CD14-positive monocyte (primary cell): ENCODE results near the gene ZC3H12C. TPM values are rescaled to one million over a fixed set of nuclear protein-coding genes. Genes with fewer than 3 reads are reported as not detected.

Experiments
- DNase-seq, 3 donors: peaks; one replicate each; pipeline ENCODE4 v3.0.0-alpha.2; 2011 to 2022
- H2AFZ ChIP-seq: 2 replicates; pipeline ENCODE4 v1.6.0; 2012; ENCODE audit warnings: mild to moderate bottlenecking, low read depth, low read length, inconsistent platforms; ENCODE audit not compliant: insufficient read depth, poor library complexity, severe bottlenecking
- H3K27ac ChIP-seq, 2 donors: 1 replicate in 1 of 2; 2 replicates in 1 of 2; pipeline ENCODE4 v1.5.1; 2012 to 2013; ENCODE audit warnings: low read length in 2 of 2, control low read depth in 1 of 2, inconsistent platforms in 1 of 2, low read depth in 1 of 2, mild to moderate bottlenecking in 1 of 2
- H3K27me3 ChIP-seq, 2 donors: one replicate each; pipeline versions ENCODE4 v1.6.0 to v1.6.1; 2011 to 2013; ENCODE audit warnings: low read length in 2 of 2; ENCODE audit not compliant: control insufficient read depth in 2 of 2, insufficient read depth in 2 of 2
- H3K36me3 ChIP-seq, 2 donors: replicated peaks in 1 of 2; 1 replicate in 1 of 2; 2 replicates in 1 of 2; pipeline versions ENCODE4 v1.5.1 to v1.6.1; 2012 to 2013; ENCODE audit warnings: low read length in 2 of 2, control low read depth in 1 of 2, inconsistent platforms in 1 of 2, mild to moderate bottlenecking in 1 of 2; ENCODE audit not compliant: insufficient read depth in 2 of 2, control insufficient read depth in 1 of 2
- H3K4me1 ChIP-seq, 2 donors: 1 replicate in 1 of 2; 2 replicates in 1 of 2; pipeline versions ENCODE4 v1.5.1 to v1.6.1; 2012 to 2013; ENCODE audit warnings: low read length in 2 of 2, control low read depth in 1 of 2, inconsistent platforms in 1 of 2, mild to moderate bottlenecking in 1 of 2, moderate library complexity in 1 of 2; ENCODE audit not compliant: insufficient read depth in 2 of 2, control insufficient read depth in 1 of 2
- H3K4me2 ChIP-seq: replicated peaks from 2 replicates; pipeline ENCODE3; 2012; ENCODE audit warnings: low read length, moderate library complexity, mild to moderate bottlenecking; ENCODE audit not compliant: poor library complexity, severe bottlenecking; ENCODE audit errors: extremely low read depth
- H3K4me3 ChIP-seq, 3 experiments: fragments of 200-600 bp in 1 of 3; sonication (generic) in 1 of 3; replicated peaks in 1 of 3; 1 replicate in 2 of 3; 2 replicates in 1 of 3; pipeline ENCODE4 v1.5.1; 2011 to 2013; ENCODE audit warnings: low read length in 3 of 3, mild to moderate bottlenecking in 3 of 3, control low read depth in 2 of 3, low read depth in 2 of 3, inconsistent platforms in 1 of 3, moderate library complexity in 1 of 3
- H3K79me2 ChIP-seq: 2 replicates; pipeline ENCODE4 v1.6.0; 2012; ENCODE audit warnings: mild to moderate bottlenecking, control low read depth, inconsistent platforms, low read length, moderate library complexity; ENCODE audit not compliant: insufficient read depth
- H3K9ac ChIP-seq: 2 replicates; pipeline ENCODE4 v1.6.0; 2017; ENCODE audit warnings: low read length, mild to moderate bottlenecking; ENCODE audit not compliant: insufficient read depth, poor library complexity, severe bottlenecking
- H3K9me3 ChIP-seq, 2 donors: replicated peaks in 1 of 2; 1 replicate in 1 of 2; 2 replicates in 1 of 2; pipeline versions ENCODE4 v1.5.1 to v1.6.1; 2012 to 2013; ENCODE audit warnings: low read length in 2 of 2, control low read depth in 1 of 2; ENCODE audit not compliant: control insufficient read depth in 1 of 2, insufficient read depth in 1 of 2
- H4K20me1 ChIP-seq: 2 replicates; pipeline ENCODE4 v1.6.0; 2012; ENCODE audit warnings: mild to moderate bottlenecking, low read length, control low read depth, moderate library complexity; ENCODE audit not compliant: insufficient read depth
- H3K27ac Mint-ChIP-seq, 7 donors: one replicate each; pipeline ENCODE4 v1.8.0; 2020; ENCODE audit warnings: mild to moderate bottlenecking in 7 of 7, mixed read lengths in 7 of 7, moderate library complexity in 6 of 7, inconsistent platforms in 2 of 7
- H3K27me3 Mint-ChIP-seq, 3 donors: one replicate each; pipeline ENCODE4 v1.8.0; 2021 to 2022; ENCODE audit warnings: low read depth in 3 of 3, mild to moderate bottlenecking in 3 of 3, mixed read lengths in 3 of 3, moderate library complexity in 3 of 3, inconsistent platforms in 1 of 3
- H3K36me3 Mint-ChIP-seq, 2 donors: one replicate each; pipeline ENCODE4 v1.8.0; 2020; ENCODE audit warnings: mixed read lengths in 2 of 2, inconsistent platforms in 1 of 2, mild to moderate bottlenecking in 1 of 2
- H3K4me1 Mint-ChIP-seq: one replicate; pipeline ENCODE4 v1.8.0; 2020; ENCODE audit warnings: mild to moderate bottlenecking, mixed read lengths
- H3K4me3 Mint-ChIP-seq, 2 donors: one replicate each; pipeline ENCODE4 v1.8.0; 2020; ENCODE audit warnings: mild to moderate bottlenecking in 2 of 2, mixed read lengths in 2 of 2, moderate library complexity in 1 of 2
- H3K9me3 Mint-ChIP-seq, 7 donors: one replicate each; pipeline ENCODE4 v1.8.0; 2020 to 2022; ENCODE audit warnings: mixed read lengths in 7 of 7, mild to moderate bottlenecking in 6 of 7, moderate library complexity in 6 of 7, inconsistent platforms in 2 of 7
- CTCF ChIP-seq: fragments of 200-600 bp; IDR thresholded peaks from one replicate; pipeline ENCODE4 v1.8.0; 2022; ENCODE audit warnings: antibody characterized with exemption, mild to moderate bottlenecking
- WGBS: methylation state at CpG from one replicate; pipeline ENCODE4 v1.1.5; 2013; ENCODE audit warnings: missing lambda C conversion rate; ENCODE audit not compliant: insufficient coverage; 5-methylcytosine and 5-hydroxymethylcytosine counted together
- intact Hi-C, 2 donors: fragments of 100-400 bp; cut with micrococcal nuclease; formaldehyde crosslinking; loops; one replicate each; pipeline versions ENCODE4 v1.15.0 to v1.15.1; 2023
- polyA plus RNA-seq, 3 donors: library from polyadenylated mRNA; depleted of rRNA in 1 of 3; unstranded in 2 of 3; stranded (reverse) in 1 of 3; fragments of 300-500 nt in 2 of 3; fragments of >200 nt in 1 of 3; fragmentation: Illumina TruSeq in 2 of 3; gene quantifications; 1 replicate in 2 of 3; 2 replicates in 1 of 3; pipeline ENCODE4 v1.2.3, GENCODE V29; 2012 to 2021

Gene ZC3H12C
- polyA plus RNA-seq, 3 donors, result 0.47 to 2.6 (median 0.73) TPM

GRCh38 chr11:110092111-110092514 is 1.1 kb upstream of the ZC3H12C start:
- peak overlapping the region; percentile 81 for H3K4me2 ChIP-seq
- no peaks in the 10 kb centered on the region for H3K9me3 ChIP-seq
- H3K36me3 ChIP-seq, result no peaks in the 10 kb centered on the region
- Mint-ChIP-seq H3K4me1 (peaks cover 34% of the 10 kb centered on the region), H3K9me3 (peaks cover 0 to 2% (median 0%) of the 10 kb centered on the region in 7 donors), H3K36me3 (peaks cover 3% of the 10 kb centered on the region in 2 donors), H3K4me3 (peak overlapping the region; percentile 90 to 96), H3K27me3 (peaks cover 4 to 12% (median 10%) of the 10 kb centered on the region in 3 donors), H3K27ac (peak overlapping the region; percentile 76 to 95 (median 92))
- H2AFZ ChIP-seq, result peak overlapping the region; percentile 62
- no peaks in the 10 kb centered on the region for H3K27me3 ChIP-seq
- H4K20me1 ChIP-seq, result no peaks in the 10 kb centered on the region
- H3K4me3 ChIP-seq, result peak overlapping the region; percentile 41 to 71 (median 65)
- H3K27ac ChIP-seq, result peak overlapping the region; percentile 45 to 83
- no peak for DNase-seq
- peaks cover 17 to 21% of the 10 kb centered on the region in 2 donors for H3K4me1 ChIP-seq
- WGBS, result 30% methylated on average over 11 of the region's 11 CpGs
- intact Hi-C loops, result loop anchor here in 1 of 2 donors (2.0 kb wide), 1 partner anchor 23 kb away; no protein-coding TSS in a partner anchor
- TF ChIP-seq CTCF, result no peak
- H3K9ac ChIP-seq, result peak overlapping the region; percentile 95
- peaks cover 37% of the 10 kb centered on the region for H3K79me2 ChIP-seq

GRCh38 chr11:110093407-110094297 is 460 bp downstream of the ZC3H12C start:
- peak; percentile 41 to 49 (median 45) for DNase-seq
- intact Hi-C loops, result loop anchor here in 1 of 2 donors (2.0 kb wide), 1 partner anchor 25 kb away; no protein-coding TSS in a partner anchor
- H3K27me3 ChIP-seq, result no peaks in the 10 kb centered on the region
- H3K4me3 ChIP-seq, result peak overlapping the region; percentile 59 to 81 (median 65)
- H3K4me2 ChIP-seq, result peak overlapping the region; percentile 81
- peaks cover 27% of the 10 kb centered on the region for H3K4me1 Mint-ChIP-seq
- H4K20me1 ChIP-seq, result peaks cover under 1% of the 10 kb centered on the region
- H3K36me3 ChIP-seq, result no peaks in the 10 kb centered on the region
- H3K9ac ChIP-seq, result peak overlapping the region; percentile 95
- peaks cover 3% of the 10 kb centered on the region in 2 donors for H3K36me3 Mint-ChIP-seq
- H3K9me3 ChIP-seq, result no peaks in the 10 kb centered on the region
- peaks cover 15 to 17% of the 10 kb centered on the region in 2 donors for H3K4me1 ChIP-seq
- peaks cover 4 to 12% (median 10%) of the 10 kb centered on the region in 3 donors for H3K27me3 Mint-ChIP-seq
- WGBS, result under 1% methylated on average over 64 of the region's 80 CpGs
- peak overlapping the region; percentile 93 to 97 for H3K4me3 Mint-ChIP-seq
- TF ChIP-seq CTCF, result no peak
- H3K9me3 Mint-ChIP-seq, result peaks cover 0 to 2% (median 0%) of the 10 kb centered on the region in 7 donors
- peak overlapping the region; percentile 73 for H2AFZ ChIP-seq
- peak overlapping the region; percentile 59 to 93 (median 90) for H3K27ac Mint-ChIP-seq
- H3K27ac ChIP-seq, result peak overlapping the region; percentile 74 to 83
- H3K79me2 ChIP-seq, result peaks cover 52% of the 10 kb centered on the region
